ENCODE measurements around the gene TBL1Y.
"Not testable (repeated sequence)": the region's sequence is repeated elsewhere in the genome, so short reads cannot be mapped to it uniquely, and the experiment has no call there.

Gene TBL1Y

GRCh38 chrY:7002581-7002980 lies 92.1 kb downstream of the TBL1Y start:
- H3K9me3 Mint-ChIP-seq: no peaks in the 10 kb centered on the region
- no peak overlapping the region for H3K27ac Mint-ChIP-seq
- no peak overlapping the region for H3K4me3 Mint-ChIP-seq
- H3K4me1 Mint-ChIP-seq: no peaks in the 10 kb centered on the region
- no peaks in the 10 kb centered on the region for H3K36me3 Mint-ChIP-seq
- no peaks in the 10 kb centered on the region for H3K27me3 Mint-ChIP-seq

DNA sequence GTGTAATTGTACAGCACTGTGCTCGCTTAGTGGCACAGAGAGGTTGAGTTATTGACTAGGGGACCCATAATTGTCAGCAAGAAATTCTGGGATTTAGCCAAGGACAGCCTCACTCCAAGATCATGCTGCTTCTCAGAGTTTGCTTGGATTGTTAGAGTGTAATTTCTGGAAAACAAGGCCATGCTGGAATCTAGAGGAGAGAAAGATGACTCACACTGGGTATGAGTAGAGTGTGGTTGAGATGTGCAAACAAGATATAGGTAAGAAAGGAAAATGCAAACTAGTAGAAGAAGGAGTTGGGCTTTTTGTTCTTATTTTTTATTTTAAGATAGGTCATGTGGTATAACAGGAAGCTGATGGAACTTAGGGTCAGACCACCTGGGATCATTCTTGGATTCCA lies 97.4 kb downstream of the TBL1Y start:
- H3K9me3 Mint-ChIP-seq: no peaks in the 10 kb centered on the region
- no peak overlapping the region for H3K4me3 Mint-ChIP-seq
- H3K36me3 Mint-ChIP-seq: no peaks in the 10 kb centered on the region
- H3K27me3 Mint-ChIP-seq: no peaks in the 10 kb centered on the region
- no peak overlapping the region for H3K27ac Mint-ChIP-seq
- no peaks in the 10 kb centered on the region for H3K4me1 Mint-ChIP-seq

DNA sequence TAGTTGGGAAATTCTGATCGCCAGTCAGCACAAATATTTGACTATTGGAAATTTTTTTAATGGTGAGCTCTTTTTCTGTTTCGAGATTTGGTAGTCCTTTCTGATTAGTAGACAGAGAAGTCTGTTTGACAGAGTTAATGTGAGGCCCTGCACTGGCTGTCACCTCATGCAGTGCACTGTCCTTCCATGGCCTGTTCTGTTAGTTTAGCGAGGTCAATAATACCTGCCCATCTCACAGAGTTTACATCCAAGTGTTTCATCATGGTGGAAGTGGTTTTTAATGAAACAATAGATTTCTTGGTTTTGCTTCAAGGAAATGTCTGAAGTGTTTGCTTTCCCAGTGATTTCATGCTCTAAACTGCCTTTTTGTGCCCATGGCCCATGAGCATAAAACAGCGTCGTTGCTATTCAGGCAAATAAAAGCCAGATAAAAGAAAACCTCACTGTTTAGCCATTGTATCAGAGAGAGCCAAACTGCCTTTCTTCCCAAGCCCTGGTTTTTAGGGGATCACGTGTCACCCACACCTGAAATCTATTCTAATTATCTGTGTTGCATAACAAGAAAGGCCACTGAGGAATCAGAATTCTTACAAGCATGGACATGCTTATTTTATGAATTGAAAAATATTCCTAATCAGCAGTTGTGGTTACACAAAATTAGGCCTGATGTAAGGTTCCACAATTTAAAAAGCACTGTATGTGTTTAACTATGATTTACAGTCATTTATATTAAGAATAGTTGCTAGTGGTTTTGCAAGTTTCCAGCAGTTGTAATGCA lies 98.3 kb downstream of the TBL1Y start:
- Mint-ChIP-seq H3K36me3 (no peaks in the 10 kb centered on the region), H3K27me3 (no peaks in the 10 kb centered on the region), H3K4me1 (no peaks in the 10 kb centered on the region), H3K9me3 (no peaks in the 10 kb centered on the region), H3K27ac (no peak overlapping the region), H3K4me3 (no peak overlapping the region)

- Mint-ChIP-seq H3K36me3 (no peaks in the 10 kb centered on the region), H3K4me3 (no peak overlapping the region), H3K4me1 (no peaks in the 10 kb centered on the region), H3K27ac (no peak overlapping the region), H3K9me3 (no peaks in the 10 kb centered on the region), H3K27me3 (peaks cover 2% of the 10 kb centered on the region)
Observed at GRCh38 chrY:7013051-7013450, 102.6 kb downstream of the TBL1Y start.

- Mint-ChIP-seq H3K27me3 (peaks cover 2% of the 10 kb centered on the region), H3K9me3 (no peaks in the 10 kb centered on the region), H3K4me3 (no peak overlapping the region)
Observed at GRCh38 chrY:7016521-7016920, 106.0 kb downstream of the TBL1Y start.

DNA sequence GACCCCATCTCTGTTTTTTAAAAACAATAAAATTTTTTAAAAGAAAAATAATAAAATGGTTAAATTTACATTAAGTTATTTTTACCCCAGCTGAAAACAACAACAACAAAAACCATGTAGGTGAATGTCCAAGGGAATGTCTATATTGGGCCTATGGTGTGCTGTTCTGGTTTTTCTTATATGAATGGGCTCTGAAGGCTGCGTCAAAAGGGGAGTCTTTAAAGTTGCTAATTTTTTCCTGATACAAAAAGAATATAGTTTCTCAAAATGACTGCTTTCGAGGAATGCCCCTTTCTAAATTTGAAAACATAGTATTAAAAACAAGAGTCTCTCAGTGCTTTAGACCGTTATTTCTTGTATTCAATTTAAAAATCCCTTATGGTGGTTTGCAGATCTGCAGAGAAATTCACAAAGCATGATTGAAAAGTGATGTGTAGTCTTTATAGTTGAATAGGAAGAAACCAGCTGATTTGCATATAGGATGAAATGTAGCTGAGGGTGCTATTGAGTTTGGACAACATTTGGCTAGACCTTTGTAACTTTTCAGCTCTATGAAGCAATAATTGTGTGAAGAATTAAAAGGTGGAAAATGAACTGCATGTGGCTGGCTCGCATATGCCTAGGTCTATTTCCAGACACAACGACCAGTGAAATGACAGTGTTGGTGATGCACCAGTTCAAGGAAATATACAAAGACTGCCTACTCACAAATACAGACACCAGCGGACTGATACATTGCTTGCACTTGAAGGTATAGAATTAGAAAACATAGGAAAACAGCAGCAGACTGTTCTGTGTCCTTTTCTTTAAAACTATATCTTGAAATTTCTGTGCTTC lies 107.0 kb downstream of the TBL1Y start:
- Mint-ChIP-seq H3K36me3 (no peaks in the 10 kb centered on the region), H3K4me3 (no peak overlapping the region), H3K27ac (no peak overlapping the region), H3K9me3 (no peaks in the 10 kb centered on the region), H3K4me1 (no peaks in the 10 kb centered on the region), H3K27me3 (peaks cover 2% of the 10 kb centered on the region)

More at GRCh38 chrY:7016521-7016920, 106.0 kb downstream of the TBL1Y start:
- Mint-ChIP-seq H3K36me3 (no peaks in the 10 kb centered on the region), H3K4me1 (no peaks in the 10 kb centered on the region), H3K27ac (no peak overlapping the region)

GRCh38 chrY:7039037-7039436 lies 128.5 kb downstream of the TBL1Y start:
- Mint-ChIP-seq H3K36me3 (no peaks in the 10 kb centered on the region), H3K27me3 (no peaks in the 10 kb centered on the region), H3K4me3 (no peak overlapping the region), H3K27ac (no peak overlapping the region), H3K9me3 (no peaks in the 10 kb centered on the region), H3K4me1 (no peaks in the 10 kb centered on the region)

DNA sequence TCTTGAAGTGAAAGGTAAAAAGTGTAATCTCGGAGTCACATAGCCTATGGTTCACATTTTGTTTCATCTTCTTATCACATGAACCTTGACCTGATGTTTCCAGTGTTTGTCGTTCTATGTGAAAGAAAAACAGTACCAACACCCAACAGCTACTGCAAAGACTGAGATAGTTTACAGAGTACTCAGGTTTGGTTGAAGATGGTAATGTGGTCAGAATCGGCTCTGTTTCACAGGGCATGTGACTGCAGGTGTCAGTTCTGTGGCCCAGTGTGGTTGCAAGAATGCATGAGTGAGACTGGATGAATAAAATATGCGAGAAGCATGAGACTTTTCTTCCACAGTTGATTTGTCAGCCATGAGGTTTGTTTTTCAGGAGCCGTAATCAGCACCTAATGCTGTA lies 130.2 kb downstream of the TBL1Y start:
- H3K27me3 Mint-ChIP-seq: no peaks in the 10 kb centered on the region

GRCh38 chrY:7041983-7042382 lies 131.5 kb downstream of the TBL1Y start:
- no peaks in the 10 kb centered on the region for H3K36me3 Mint-ChIP-seq
- H3K27ac Mint-ChIP-seq: no peak overlapping the region
- H3K9me3 Mint-ChIP-seq: no peaks in the 10 kb centered on the region
- no peak overlapping the region for H3K4me3 Mint-ChIP-seq
- no peaks in the 10 kb centered on the region for H3K27me3 Mint-ChIP-seq
- H3K4me1 Mint-ChIP-seq: no peaks in the 10 kb centered on the region

More for the DNA sequence above, 130.2 kb downstream of the TBL1Y start:
- Mint-ChIP-seq H3K9me3 (no peaks in the 10 kb centered on the region), H3K27ac (no peak overlapping the region), H3K4me1 (no peaks in the 10 kb centered on the region), H3K36me3 (no peaks in the 10 kb centered on the region), H3K4me3 (no peak overlapping the region)

DNA sequence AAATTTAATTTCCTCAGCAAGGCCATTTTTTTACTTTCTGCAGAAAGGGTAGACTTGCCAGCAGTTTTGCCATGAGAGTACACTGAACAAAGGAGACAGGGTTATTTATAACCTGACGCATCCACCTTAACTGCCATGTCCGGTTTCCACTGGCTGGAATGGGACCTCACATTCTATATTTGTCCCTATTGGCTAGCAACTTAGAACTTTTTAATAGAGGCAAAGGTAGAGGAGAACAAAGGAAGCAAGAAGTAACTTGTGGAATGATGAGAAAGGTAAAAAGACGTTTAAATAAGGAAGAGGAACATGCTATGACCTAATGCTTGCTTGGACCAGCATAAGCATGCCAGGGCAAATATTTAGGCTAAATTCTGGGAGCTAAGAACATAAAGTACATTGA lies 142.0 kb downstream of the TBL1Y start:
- not testable (repeated sequence) for H3K4me3 Mint-ChIP-seq, H3K9me3 Mint-ChIP-seq, H3K4me1 Mint-ChIP-seq, H3K36me3 Mint-ChIP-seq, H3K27ac Mint-ChIP-seq, H3K27me3 Mint-ChIP-seq

- H3K27me3 Mint-ChIP-seq: no peaks in the 10 kb centered on the region
- H3K4me1 Mint-ChIP-seq: no peaks in the 10 kb centered on the region
- no peak overlapping the region for H3K27ac Mint-ChIP-seq
- no peaks in the 10 kb centered on the region for H3K36me3 Mint-ChIP-seq
- H3K4me3 Mint-ChIP-seq: no peak overlapping the region
- H3K9me3 Mint-ChIP-seq: no peaks in the 10 kb centered on the region
Observed at GRCh38 chrY:7056886-7057285, 146.4 kb downstream of the TBL1Y start.

GRCh38 chrY:7078725-7079124 lies 168.2 kb downstream of the TBL1Y start:
- Mint-ChIP-seq H3K4me3 (no peak overlapping the region), H3K27ac (no peak overlapping the region), H3K36me3 (no peaks in the 10 kb centered on the region), H3K9me3 (no peaks in the 10 kb centered on the region), H3K4me1 (no peaks in the 10 kb centered on the region), H3K27me3 (no peaks in the 10 kb centered on the region)

GRCh38 chrY:7080548-7080947 lies 170.1 kb downstream of the TBL1Y start:
- not testable (repeated sequence) for H3K9me3 Mint-ChIP-seq, H3K27me3 Mint-ChIP-seq, H3K4me3 Mint-ChIP-seq, H3K4me1 Mint-ChIP-seq, H3K36me3 Mint-ChIP-seq, H3K27ac Mint-ChIP-seq

- peak overlapping the region; percentile 42 for H3K4me3 Mint-ChIP-seq
- peaks cover 8% of the 10 kb centered on the region for H3K4me1 Mint-ChIP-seq
- no peaks in the 10 kb centered on the region for H3K27me3 Mint-ChIP-seq
- no peaks in the 10 kb centered on the region for H3K36me3 Mint-ChIP-seq
- H3K27ac Mint-ChIP-seq: no peak overlapping the region
- H3K9me3 Mint-ChIP-seq: no peaks in the 10 kb centered on the region
Observed at GRCh38 chrY:7085606-7086005, 175.1 kb downstream of the TBL1Y start.

DNA sequence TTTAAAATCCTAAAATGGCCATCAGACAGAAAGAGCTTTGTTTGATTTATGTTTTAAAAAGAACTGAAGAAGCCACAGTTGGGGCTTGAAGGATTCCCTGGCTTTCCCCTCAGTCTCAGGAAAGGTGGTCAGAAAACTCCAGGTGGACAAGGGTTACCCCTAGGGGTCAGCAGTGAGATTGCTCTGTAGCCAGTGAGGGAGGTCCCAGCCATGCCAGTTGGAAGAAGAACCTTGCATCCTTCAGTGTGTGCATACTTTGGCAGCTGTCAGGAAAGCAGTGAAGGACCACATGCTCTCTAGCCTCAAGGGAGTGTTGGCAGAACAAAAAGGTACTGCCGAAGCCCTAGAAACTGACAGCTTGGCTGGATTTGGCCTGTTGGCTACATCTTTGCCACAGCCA lies 182.3 kb downstream of the TBL1Y start:
- H3K27me3 Mint-ChIP-seq: no peaks in the 10 kb centered on the region
- H3K36me3 Mint-ChIP-seq: no peaks in the 10 kb centered on the region
- no peak overlapping the region for H3K27ac Mint-ChIP-seq
- no peak overlapping the region for H3K4me3 Mint-ChIP-seq
- no peaks in the 10 kb centered on the region for H3K4me1 Mint-ChIP-seq
- no peaks in the 10 kb centered on the region for H3K9me3 Mint-ChIP-seq

DNA sequence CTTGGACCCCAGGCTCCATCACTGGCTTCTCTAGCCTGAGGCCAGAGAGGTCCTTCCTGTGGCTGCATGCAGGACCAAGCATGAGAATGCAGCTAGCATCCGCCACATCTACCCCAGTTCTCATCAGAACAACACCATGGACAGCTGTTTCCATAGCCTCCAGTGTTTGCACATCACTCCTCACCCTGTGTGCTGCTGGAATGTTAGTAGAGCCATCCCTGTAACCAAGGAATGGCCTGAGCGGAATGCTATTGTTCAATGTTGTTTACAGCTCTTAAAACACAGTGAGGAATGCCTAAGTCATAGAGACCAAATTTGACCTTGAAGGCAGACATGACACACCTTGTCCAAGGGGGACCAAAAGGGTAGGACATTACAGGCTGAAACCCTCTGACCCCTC lies 183.9 kb downstream of the TBL1Y start:
- no peaks in the 10 kb centered on the region for H3K36me3 Mint-ChIP-seq
- no peaks in the 10 kb centered on the region for H3K9me3 Mint-ChIP-seq
- no peak overlapping the region for H3K27ac Mint-ChIP-seq
- no peak overlapping the region for H3K4me3 Mint-ChIP-seq
- H3K27me3 Mint-ChIP-seq: no peaks in the 10 kb centered on the region
- no peaks in the 10 kb centered on the region for H3K4me1 Mint-ChIP-seq

Measured in activated naive CD4-positive, alpha-beta T cell treated with anti-CD3 and anti-CD28 coated beads, Interleukin-2, amount 50 U/mL, for 24 hours (primary cell).